Muscle of arm (tissue), 12 donors: ENCODE measurements around the gene ADCY5. TPM values are rescaled to one million over a fixed set of nuclear protein-coding genes. Genes with fewer than 3 reads are reported as not detected.

Source experiments
- DNase-seq: peaks from one replicate; pipeline ENCODE4 v3.0.0-alpha.2; 2013
- polyA plus RNA-seq, 12 donors: library from polyadenylated mRNA; unstranded; fragments of 120-200 nt; gene quantifications; one replicate each; pipeline ENCODE4 v1.2.1, GENCODE V29; 2013; ENCODE audit not compliant: insufficient read length in 12 of 12

Gene ADCY5
- polyA plus RNA-seq, 12 donors: 2.5 to 10.5 (median 4.3) TPM; not detected in 1

DNA sequence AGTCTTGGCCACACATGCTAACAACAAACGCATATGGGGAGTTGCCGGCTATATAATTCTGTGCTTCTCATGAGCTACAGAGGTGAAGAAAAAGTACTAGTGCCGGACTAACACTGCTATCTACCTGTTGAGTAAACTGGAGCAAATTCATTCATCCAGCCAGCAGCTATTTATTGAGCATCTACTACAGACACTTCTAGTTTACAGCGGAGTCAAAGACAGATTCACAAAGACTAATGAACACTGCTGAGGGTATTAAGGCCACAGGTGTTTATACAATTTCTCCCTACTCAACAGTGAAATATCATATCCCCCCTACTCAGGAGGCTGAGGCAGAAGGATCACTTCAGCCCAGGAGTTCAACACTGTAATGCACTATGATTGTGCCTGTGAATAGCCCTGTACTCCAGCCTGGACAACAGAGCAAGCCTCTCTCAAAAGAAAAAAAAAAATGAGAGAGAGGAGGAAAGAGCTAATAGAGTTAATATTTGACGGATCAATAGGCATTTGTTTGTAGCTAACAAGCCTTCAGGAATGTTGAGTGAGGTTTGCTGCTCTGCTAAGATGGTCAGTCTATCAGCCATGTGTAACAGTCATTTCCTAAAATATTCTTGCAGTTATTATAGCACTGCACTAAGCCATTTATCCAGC is 17.8 kb downstream of the ADCY5 start:
- no peak for DNase-seq

DNA sequence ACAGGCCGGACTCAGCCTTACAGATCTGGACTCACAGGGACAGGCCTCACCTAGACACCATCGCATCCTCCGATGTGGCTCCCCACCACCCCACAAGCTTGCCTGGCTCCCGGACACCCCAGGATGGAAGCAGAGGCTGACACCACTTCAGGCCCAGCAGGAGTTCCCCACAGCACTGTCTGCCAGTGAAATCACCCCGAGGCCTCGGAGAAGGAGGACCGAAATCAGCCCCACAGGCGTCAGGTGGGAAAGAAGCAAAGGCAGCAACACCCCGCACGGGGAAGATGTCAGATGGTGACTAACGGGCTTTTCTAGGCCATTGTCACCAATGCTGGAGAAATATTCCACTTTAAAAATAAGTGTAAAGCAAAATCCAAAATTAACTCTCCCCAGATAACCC is 18.6 kb downstream of the ADCY5 start:
- DNase-seq: no peak

DNA sequence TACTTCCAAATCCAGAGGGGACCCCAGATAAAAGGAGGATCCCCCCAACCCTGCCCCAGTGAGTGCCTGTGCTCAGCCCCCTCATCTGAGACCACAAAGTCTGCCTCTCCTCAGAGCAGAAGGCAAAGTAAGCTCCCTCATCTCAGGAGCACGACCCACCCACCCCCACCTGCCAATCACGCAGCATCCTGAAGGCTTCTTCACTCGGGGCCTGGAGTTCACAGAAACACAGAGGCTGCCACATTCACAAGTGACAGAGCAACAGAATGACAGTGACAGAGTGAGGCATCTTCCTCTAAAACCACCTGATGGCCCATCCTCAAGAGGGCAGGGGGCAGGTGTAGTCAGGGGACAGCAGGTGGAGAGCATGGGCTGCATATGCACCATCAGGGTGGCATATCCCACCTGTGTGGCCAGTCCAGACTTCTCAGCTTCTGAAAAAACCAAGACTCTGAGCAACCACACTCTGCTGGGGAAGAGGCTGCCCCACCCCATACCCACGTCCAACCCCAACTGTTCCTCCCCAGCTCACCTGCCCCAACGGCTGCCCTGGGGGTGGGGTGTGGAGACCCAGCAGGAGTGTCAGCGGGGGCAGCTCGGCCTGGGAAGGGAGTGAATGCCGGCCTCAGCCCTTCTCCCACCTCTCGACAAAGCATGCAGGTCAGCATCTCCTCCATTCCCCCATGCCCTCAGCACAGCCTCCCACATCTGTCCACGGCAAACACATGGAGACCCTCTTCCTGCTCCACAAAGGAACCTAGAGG is 19.3 kb downstream of the ADCY5 start:
- DNase-seq: no peak

DNA sequence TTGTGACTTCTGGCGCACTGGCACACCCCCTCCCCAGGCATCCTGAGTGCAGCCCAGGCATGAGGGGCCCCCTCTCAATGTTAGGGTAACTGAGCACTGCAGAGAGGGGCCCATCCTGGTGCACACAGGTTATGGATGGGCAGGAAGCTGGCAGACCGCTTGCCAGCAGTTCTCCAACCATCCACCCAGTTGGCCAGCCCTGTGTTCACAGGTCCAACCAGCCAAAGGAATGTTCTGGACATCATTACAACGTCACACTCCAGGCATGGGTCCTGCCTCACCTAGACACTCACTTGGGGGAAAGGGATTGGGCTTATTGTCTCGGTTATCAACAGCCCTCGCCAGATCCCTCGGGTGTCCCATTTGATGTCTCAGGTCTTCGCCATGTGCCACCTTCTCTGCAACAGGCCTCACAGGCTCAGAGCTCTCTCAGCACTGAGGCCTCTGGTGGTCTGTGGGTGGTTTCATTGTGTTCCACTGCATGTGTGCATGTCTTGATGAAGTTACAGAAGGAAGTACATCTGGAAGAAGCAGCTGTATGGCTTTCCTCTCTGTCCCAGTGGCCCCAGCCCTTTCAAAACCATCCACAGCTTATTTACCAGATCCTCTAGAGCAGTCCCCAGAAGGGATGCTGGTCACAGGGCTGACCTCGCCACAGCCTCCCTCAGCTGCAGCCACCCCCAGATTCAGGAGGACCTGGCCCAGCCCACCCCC is 23.7 kb downstream of the ADCY5 start:
- no peak for DNase-seq

DNA sequence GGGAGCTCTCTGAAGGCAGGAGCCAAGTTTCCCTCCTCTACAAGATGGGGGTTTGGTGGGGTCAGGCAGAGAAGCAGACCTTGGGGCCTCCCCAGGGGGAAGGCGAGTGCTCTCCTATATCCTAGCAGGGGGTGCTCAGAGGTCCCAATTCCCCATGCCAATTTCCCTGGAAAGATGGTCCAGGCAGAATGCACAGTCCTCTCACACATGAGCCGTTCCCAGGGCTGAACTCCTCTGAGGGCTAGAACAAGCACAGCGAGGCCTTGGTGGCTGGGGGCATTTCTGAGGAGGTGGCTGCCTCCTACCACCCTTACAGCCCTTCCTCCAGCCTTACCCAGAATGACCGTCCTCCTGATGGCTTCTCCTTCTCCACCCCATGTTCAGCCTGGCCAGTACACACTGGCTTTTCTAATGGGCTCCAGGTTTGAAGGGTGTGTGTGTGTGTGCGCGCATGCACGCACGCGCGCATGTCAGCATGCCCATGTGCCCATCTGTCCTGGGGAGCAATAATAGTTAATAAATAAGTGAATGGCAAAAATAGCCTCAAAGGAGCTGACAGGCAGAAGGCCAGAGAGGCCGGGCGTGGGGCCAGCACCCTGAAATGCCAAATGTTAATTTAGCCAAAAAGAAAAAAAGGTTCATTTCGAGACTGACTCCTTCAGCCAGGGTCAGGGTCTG is 24.4 kb downstream of the ADCY5 start:
- no peak for DNase-seq

DNA sequence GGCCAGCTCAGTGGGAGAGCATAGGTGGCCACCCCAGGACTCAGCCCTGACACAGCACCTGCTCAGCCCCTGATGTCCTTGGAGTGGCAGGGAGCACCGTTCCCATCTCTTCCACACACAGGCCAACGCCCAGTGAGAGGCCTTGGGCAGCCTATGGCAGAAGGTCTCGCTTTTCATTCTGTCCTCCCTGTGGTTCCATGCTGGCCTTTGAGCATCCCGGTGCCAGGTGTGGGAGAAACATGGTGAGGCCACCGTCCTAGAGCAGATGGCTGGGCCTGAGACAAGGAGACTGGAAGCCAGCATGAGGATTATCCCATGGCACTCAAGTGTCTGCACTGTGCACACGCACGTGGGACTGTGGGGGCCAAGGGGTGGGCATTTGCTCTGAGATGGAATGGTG is 25.1 kb downstream of the ADCY5 start:
- DNase-seq: no peak

DNA sequence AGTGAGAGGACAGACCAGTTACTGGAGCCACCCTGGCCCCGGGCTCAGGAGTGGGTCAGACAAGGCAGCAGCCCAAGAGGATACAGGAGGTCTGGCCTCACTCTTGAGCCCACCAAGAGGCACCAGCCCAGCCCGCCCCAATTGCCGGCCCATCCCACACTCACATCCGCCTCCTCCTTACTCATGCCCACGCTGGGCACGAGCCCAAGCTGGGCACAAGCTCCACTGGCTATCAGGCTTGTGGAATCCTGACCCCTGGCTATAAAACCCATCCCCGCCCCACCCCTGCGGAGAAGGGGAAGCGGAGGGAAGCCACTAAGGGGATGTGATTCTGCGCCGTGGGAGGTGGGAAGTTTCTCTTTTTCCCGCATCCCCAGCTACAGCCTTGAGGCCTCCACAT is 25.9 kb downstream of the ADCY5 start:
- DNase-seq: no peak

DNA sequence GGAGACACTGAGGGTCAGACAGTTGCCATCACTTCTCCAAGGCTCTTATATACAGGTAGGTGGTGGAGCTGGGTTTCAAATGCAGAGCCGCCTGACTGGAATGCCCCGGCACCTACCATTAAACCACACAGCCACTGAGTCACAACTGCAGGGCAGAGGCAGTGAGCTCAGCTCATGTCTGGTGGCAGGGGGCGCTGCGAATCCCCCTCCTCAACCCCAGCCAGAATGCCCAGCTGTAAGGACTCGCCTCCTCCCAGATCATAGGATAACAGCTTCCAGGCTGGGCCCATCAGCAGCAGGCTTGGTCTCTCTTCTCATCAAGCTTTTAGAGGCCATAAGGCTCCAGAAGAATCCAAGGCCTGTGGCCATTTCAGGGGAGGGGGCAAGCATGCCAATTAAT is 26.4 kb downstream of the ADCY5 start:
- DNase-seq: no peak

DNA sequence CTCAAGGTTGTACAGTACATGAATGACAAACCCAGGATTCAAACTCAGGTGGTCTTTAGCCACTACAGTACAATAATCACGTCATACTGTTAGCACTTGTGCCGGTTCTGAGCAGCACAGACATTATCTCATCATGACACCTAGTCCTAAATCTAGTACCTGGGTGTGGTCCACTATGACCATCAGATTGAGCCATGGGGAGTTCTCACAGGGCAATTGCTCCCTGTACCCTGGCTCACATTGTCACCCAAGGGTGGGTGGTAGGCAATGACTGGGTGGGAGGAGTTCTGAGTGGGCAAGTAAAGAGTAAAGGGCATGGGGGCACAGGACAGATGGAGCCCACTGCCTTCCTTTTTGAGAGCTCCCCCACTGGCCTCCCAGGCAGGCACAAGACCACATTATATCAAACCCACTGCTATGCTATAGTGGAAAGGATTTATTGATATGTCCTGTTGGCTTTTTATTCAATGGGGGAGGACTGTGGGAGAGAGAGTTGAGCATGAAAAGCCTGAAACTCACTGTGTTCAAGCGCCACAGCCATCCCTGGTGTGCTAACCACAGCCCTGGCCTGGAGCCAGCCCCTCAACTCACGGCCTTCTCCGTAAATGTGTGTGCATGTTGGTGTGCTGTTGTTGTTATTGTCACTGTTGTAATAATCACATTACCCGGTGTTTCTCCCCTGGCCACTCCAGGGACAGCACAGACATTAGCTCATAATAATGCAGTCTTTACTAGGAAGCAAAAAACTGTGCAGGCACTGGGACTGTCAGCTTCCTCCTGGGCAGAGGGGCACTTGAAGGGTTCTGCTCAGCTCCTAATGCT is 27.3 kb downstream of the ADCY5 start:
- no peak for DNase-seq

DNA sequence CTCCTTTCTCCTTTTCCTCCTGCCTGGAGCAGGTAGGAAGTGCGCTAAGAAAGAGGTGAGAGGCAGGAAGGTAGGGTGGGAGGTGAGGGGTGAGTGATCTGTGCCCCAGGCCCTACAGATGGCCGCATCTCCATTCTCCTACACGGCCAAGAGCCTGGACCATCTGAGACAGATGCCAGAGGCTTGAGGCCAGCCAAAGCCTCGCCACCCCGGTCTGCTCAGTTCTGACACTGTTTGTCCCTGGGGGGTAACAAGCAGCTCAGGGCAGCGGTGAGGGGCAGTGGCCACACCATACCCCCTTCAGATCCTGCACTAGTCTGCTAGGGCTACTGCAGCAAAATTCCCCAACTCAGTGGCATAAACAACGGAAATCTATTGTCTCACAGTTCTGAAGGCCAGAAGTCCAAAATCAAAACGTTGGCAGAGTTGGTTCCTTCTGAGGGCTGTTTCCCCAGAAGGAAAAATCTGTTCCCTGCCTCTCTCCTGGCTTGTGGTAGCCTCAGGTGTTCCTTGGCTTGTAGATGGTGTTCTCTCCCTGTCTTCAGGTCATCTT is 28.4 kb downstream of the ADCY5 start:
- no peak for DNase-seq

DNA sequence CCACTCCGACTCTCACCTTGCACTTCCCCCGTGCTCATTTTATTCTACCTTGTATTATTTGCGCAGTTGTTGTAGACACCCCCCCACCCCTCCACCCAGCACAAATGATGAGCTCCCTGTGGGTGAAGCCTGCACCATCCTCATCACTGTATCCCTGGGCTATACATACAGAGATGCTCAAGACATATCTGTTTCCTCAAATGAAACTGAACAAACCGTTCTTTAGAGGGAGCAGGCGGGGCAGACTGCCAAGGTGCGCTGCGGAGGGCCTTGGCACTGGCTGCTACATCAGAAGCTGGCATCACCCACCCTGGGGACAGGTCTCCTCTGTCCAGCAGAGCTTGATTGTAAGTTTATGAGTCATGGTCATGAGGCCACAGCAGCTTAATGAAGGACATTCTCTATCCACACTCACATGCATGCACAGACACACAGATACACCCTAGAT is 29.0 kb downstream of the ADCY5 start:
- DNase-seq: no peak

DNA sequence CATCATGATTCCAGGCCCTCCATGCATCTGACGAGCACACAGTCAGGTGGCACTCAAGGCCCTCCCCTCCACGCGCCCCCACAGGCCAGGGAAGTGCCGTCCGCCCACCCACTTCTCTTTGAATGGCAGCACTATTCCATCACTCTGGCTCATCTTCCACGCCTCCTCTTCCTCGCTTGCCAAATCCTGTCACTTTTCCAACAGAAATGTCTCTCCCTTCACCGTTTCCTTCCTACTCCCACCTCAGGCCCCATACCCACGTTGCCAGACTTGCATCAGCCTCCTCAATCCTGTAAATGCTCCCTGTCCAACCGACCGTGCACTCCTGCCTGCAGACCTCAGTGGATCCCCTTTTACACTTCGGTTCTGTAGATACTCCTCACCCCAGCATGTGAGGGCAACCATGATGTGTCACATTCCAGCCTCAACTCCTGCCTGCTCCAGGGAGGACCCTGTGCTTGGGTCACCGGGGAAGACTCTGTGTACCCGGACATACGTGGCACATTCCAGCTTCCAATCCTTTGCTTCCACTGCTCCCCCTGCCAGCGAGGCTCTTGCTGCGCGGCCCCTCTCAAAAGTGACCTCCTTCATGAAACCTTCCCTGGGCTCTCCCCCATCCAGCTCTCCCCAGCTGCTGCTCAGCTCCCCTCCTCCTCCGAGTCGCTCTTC is 29.6 kb downstream of the ADCY5 start:
- no peak for DNase-seq

DNA sequence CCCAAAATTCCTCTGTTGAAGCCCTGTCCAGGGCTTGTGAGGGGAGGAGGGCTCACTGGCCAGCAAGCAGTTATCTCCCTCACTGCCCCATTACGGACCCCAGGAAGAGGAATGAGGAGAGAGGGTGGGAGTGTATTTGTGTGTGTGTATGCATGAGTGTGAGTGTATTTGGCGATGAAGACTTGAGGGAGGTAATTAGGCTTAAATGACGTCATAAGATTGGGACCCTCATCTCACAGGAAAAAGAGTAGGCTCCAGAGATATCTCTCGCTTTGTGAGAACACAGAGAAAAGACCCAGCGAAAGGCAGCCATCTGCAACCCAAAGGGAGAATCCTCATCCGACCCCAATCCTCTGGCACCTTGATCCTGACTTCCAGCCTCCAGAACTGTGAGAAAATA is 32.2 kb downstream of the ADCY5 start:
- DNase-seq: no peak

DNA sequence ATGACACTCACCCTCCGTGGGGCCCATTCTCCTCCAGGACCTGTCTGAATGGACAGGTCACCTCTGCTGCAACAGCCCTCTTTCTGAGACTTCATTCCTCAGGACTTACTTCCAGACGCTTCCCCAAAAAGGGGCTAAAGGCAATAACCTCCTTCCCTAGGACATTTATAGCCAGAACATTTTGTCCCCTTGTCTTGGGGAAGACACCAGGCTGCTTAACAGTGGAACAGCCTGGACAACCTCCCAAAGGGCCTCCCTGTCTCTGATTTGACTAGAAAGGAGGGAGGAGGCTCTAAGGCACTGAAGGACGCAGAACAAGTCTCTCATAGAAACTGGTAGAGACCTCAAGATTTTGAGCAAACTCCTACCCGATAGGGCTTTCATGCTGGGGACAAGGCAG is 32.7 kb downstream of the ADCY5 start:
- DNase-seq: no peak

DNA sequence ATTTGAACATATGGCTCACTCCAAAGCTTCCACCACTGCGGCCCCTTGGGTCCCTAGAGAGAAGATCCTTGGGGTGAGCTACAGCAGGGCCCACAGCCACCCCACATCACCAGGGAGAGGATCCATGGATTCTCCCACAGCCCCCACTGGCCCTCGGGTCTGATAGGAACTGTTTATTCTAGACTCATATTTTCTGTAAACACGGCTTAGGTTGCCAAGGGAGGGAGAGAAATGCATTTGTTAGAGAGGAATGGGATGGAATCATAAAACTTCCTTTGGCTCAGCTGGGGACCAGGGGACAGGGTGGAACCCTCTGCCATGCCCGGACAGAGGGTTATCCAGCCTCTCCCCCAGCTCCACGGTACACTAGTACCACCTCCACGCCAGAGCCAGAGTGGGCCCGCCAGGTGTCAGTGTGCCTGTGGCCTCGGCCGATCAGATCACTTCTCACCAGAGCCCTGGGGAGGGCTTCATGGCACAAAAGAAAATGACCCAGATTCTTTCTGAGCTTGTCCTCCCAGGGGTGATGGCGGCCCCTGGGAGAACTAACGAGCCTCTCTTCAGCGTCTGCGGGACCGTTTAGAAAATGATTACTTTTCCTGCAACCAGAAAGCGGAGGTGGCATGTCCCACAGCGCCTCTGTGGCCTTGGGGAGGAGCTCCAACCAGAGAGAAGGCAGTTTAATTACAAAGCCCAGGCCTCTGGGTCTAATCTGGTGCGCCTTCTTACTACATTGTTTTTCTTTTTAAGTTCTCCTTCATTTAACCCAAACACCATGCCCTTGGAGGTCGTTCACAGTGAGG is 33.7 kb downstream of the ADCY5 start:
- no peak for DNase-seq

DNA sequence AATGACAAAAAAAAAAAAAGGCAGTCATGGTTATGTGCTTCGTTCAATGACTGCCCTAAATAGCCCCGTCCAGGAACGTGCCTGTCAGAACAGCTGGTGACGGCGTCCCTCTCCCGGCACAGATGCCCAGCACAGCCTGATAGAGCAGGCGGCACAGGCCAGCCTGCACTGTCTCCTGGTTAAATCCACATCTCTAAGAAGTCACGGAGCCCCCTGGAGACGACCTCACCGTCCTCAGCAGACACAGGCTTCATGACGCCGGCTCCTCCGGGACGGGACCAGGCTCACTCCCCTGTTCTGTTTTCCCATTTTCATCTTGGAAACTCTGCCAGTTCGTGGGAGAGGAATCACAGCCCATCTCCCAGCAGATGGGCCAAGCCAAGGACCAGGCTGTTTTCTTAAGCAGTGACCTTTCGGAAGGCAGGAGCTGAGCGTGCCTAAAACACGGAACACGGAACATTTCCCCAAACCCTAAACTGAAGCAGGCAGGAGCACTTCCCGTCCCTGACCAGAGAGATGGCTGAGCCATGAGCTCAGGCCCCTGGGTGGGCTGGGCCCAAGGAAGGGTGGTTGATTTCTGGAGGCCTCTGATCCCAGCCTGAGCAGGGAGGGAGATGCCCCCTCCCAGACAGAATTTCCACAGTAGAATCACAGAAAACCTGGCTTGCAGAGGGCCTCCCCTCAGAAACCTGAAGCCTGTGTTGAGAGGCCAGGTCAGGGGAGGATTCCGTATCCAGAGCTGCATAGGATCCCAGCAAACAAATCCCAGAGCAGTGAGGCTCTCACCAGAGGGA is 35.9 kb downstream of the ADCY5 start:
- peak; percentile 37 for DNase-seq

DNA sequence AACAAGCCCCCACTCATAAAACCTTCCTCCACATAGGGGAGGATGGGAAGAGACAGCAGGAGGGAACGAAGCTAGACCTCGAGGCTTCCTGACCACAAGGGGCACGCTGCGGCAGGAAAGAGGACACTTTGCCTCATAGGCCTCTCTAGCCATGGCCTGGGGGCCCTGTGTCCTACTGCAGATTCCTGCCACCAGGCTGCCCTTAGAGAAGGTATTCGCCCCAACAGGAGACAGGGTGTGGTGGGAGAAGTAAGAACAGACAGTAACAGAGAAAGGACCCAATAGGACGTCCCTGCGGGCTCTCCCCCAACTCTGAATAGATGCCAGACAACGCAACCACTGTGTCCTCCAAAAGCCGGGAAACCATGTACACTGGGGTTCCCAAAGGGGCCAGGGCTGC is 36.8 kb downstream of the ADCY5 start:
- DNase-seq: no peak

DNA sequence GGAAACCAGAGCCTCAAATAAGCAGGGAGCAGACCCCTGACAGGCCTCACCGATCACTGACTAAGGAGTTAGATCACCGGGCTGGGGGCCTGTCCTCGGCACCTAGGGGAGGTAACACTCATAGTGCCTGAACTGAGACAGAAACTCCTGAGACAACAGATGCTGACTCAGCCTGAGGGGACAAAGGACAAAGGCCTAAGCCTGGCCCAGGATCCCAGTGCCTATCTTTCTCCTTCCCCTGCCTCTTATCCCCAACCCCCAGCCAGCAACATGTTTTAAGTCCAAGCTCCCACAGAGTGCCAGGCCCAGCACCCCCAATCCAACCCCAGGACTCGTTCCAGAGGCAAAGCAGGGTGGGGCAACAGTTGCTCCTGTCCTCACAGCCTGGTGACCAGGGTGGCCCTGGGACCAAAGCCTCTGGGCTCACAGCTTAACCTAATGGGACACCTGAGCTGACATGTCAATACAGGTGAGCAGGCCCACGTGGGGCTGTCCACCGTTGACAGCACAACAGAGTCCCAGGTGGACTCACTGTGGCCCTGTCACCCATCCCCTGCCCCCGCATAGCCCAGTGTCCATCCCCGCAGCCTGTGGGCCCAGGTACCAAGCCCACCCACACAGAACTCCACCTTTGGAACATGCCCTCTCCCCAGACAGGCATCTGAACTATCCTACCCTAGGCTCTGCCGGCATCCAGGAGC is 37.4 kb downstream of the ADCY5 start:
- no peak for DNase-seq
